SK-N-SH (cell line): Measurements from ENCODE around the gene ZBTB7A. TPM values are rescaled to one million over a fixed set of nuclear protein-coding genes. Genes with fewer than 3 reads are reported as not detected.

ENCODE experiments used
- CTCF ChIA-PET: fragments of 300-600, 350-600 bp; formaldehyde crosslinking; extraction: SDS; loops from one replicate; lab custom pipeline; 2021; lab: Yijun Ruan, JAX
- POLR2A ChIA-PET: fragments of 350-600 bp; sonication (Branson Sonifier 250); formaldehyde crosslinking; extraction: SDS; loops from one replicate; lab custom pipeline; 2020; ENCODE audit warnings: antibody characterized with exemption, inconsistent platforms; lab: Yijun Ruan, JAX
- DNase-seq: peaks from one replicate; pipeline ENCODE4 v3.0.0; 2012
- H2AFZ ChIP-seq: fragments of 200-600 bp; sonication (generic); 2 replicates; pipeline ENCODE4 v1.8.1; 2016; ENCODE audit warnings: antibody characterized with exemption, mild to moderate bottlenecking, low read depth
- H3F3A ChIP-seq: fragments of 200-600 bp; sonication (generic); replicated peaks from 2 replicates; pipeline ENCODE3; 2016; ENCODE audit warnings: antibody characterized with exemption, mild to moderate bottlenecking; ENCODE audit not compliant: insufficient read depth
- H3K27ac ChIP-seq, 2 experiments: fragments of 200-500 bp in 1 of 2; fragments of 200-600 bp in 1 of 2; sonication (Bioruptor generic) in 1 of 2; sonication (generic), shearing (Covaris generic) in 1 of 2; 2 replicates each; pipeline versions ENCODE4 v1.5.1 to v1.6.1; 2014 to 2016; ENCODE audit warnings: low read depth in 2 of 2, inconsistent platforms in 1 of 2, low read length in 1 of 2, mild to moderate bottlenecking in 1 of 2, mixed read lengths in 1 of 2
- H3K27me3 ChIP-seq: fragments of 200-600 bp; sonication (generic), shearing (Covaris generic); 2 replicates; pipeline ENCODE4 v1.6.1; 2016; ENCODE audit warnings: mixed run types; ENCODE audit not compliant: insufficient read depth
- H3K36me3 ChIP-seq, 2 experiments: fragments of 200-500 bp in 1 of 2; fragments of 200-600 bp in 1 of 2; sonication (Bioruptor generic) in 1 of 2; sonication (generic) in 1 of 2; replicated peaks in 1 of 2; 2 replicates each; pipeline versions ENCODE3 to v1.5.1; 2014 to 2016; ENCODE audit warnings: low read length in 1 of 2, mild to moderate bottlenecking in 1 of 2; ENCODE audit not compliant: insufficient read depth in 2 of 2, control insufficient read depth in 1 of 2
- H3K4me1 ChIP-seq, 2 experiments: fragments of 200-500 bp in 1 of 2; fragments of 200-600 bp in 1 of 2; sonication (Bioruptor generic) in 1 of 2; sonication (generic), shearing (Covaris generic) in 1 of 2; 2 replicates each; pipeline versions ENCODE4 v1.5.1 to v1.6.1; 2014 to 2016; ENCODE audit warnings: low read depth in 1 of 2, low read length in 1 of 2, mixed run types in 1 of 2; ENCODE audit not compliant: insufficient read depth in 2 of 2, control insufficient read depth in 1 of 2
- H3K4me2 ChIP-seq: fragments of 200-600 bp; sonication (generic), shearing (Covaris generic); 2 replicates; pipeline ENCODE4 v1.6.1; 2017; ENCODE audit warnings: mixed run types
- H3K4me3 ChIP-seq, 2 experiments: fragments of 200-500 bp in 1 of 2; fragments of 200-600 bp in 1 of 2; sonication (Bioruptor generic) in 1 of 2; sonication (generic), shearing (Covaris generic) in 1 of 2; 2 replicates each; pipeline versions ENCODE4 v1.5.1 to v1.8.1; 2014 to 2016; ENCODE audit warnings: low read depth in 2 of 2, inconsistent platforms in 1 of 2, low read length in 1 of 2, mild to moderate bottlenecking in 1 of 2, mixed read lengths in 1 of 2, moderate library complexity in 1 of 2
- H3K79me2 ChIP-seq: fragments of 200-600 bp; sonication (generic); 2 replicates; pipeline ENCODE4 v1.8.1; 2017; ENCODE audit warnings: mild to moderate bottlenecking; ENCODE audit not compliant: insufficient read depth
- H3K9ac ChIP-seq: fragments of 200-600 bp; sonication (generic); 2 replicates; pipeline ENCODE4 v1.6.1; 2017; ENCODE audit warnings: mixed run types
- H3K9me2 ChIP-seq: fragments of 200-600 bp; sonication (generic); 2 replicates; pipeline ENCODE4 v1.6.1; 2017; ENCODE audit warnings: mixed run types
- H3K9me3 ChIP-seq: fragments of 200-600 bp; sonication (generic); 2 replicates; pipeline ENCODE4 v1.6.1; 2017; ENCODE audit warnings: mixed run types, mild to moderate bottlenecking, moderate library complexity
- H4K20me1 ChIP-seq: fragments of 200-600 bp; sonication (generic); 2 replicates; pipeline ENCODE4 v1.6.1; 2017; ENCODE audit warnings: mild to moderate bottlenecking, mixed run types; ENCODE audit not compliant: insufficient read depth
- EP300 ChIP-seq, 2 experiments: IDR thresholded peaks; 2 replicates each; pipeline versions ENCODE4 v1.4.0 to v1.6.1; 2012; ENCODE audit warnings: borderline replicate concordance in 1 of 2, low read depth in 1 of 2, low read length in 1 of 2
- GABPA ChIP-seq: IDR thresholded peaks from 2 replicates; pipeline ENCODE4 v1.4.0; 2012; ENCODE audit warnings: low read depth, mild to moderate bottlenecking
- GATA2 ChIP-seq: sonication (generic); formaldehyde crosslinking; IDR thresholded peaks from 2 replicates; pipeline ENCODE4 v1.5.0; 2020; ENCODE audit warnings: mild to moderate bottlenecking, missing genetic modification reagents
- JUND ChIP-seq: IDR thresholded peaks from 2 replicates; pipeline ENCODE4 v1.4.0; 2012
- MXI1 ChIP-seq: IDR thresholded peaks from 2 replicates; pipeline ENCODE4 v1.6.1; 2012; ENCODE audit warnings: mild to moderate bottlenecking, low read depth, low read length, improper control_type of control experiment
- NRF1 ChIP-seq: IDR thresholded peaks from 2 replicates; pipeline ENCODE4 v1.6.1; 2012; ENCODE audit warnings: low read depth, mild to moderate bottlenecking, low read length
- RAD21 ChIP-seq: IDR thresholded peaks from 2 replicates; pipeline ENCODE4 v1.6.1; 2012; ENCODE audit warnings: mild to moderate bottlenecking, low read length
- RCOR1 ChIP-seq: fragments of 150-350 bp; IDR thresholded peaks from 2 replicates; pipeline ENCODE4 v1.6.1; 2017; ENCODE audit warnings: antibody characterized with exemption, low read length
- RXRA ChIP-seq: IDR thresholded peaks from 2 replicates; pipeline ENCODE4 v1.4.0; 2012; ENCODE audit warnings: low read depth, mild to moderate bottlenecking, borderline replicate concordance
- SIN3A ChIP-seq: IDR thresholded peaks from 2 replicates; pipeline ENCODE4 v1.6.1; 2012; ENCODE audit warnings: low read depth, mild to moderate bottlenecking, low read length, moderate library complexity, borderline replicate concordance
- TAF1 ChIP-seq: IDR thresholded peaks from 2 replicates; pipeline ENCODE4 v1.6.1; 2012; ENCODE audit warnings: low read depth, mild to moderate bottlenecking, low read length, moderate library complexity, borderline replicate concordance
- TCF12 ChIP-seq: IDR thresholded peaks from 2 replicates; pipeline ENCODE4 v1.4.0; 2012
- USF1 ChIP-seq: IDR thresholded peaks from 2 replicates; pipeline ENCODE4 v1.4.0; 2012; ENCODE audit warnings: low read depth, borderline replicate concordance
- WGBS: methylation state at CpG from one replicate; pipeline ENCODE4 v1.1.6; 2017; ENCODE audit warnings: low lambda C conversion rate; 5-methylcytosine and 5-hydroxymethylcytosine counted together
- polyA plus RNA-seq, 3 experiments: library from polyadenylated mRNA; depleted of rRNA; stranded (reverse); fragments of >200 nt; gene quantifications; 2 replicates each; pipeline ENCODE4 v1.2.3, GENCODE V29; 2012
- TF ChIP-seq, protein P1 (sequence below): fragments of 150-350 bp; IDR thresholded peaks from 2 replicates; pipeline ENCODE4 v1.6.1; 2016; ENCODE audit warnings: mild to moderate bottlenecking, low read depth, low read length
- TF ChIP-seq, protein P2 (sequence below): IDR thresholded peaks from 2 replicates; pipeline ENCODE4 v1.4.0; 2012; ENCODE audit warnings: low read depth, borderline replicate concordance
- TF ChIP-seq, protein P3 (sequence below): IDR thresholded peaks from 2 replicates; pipeline ENCODE4 v1.6.1; 2012; ENCODE audit warnings: mild to moderate bottlenecking, low read depth, low read length, moderate library complexity

The ZBTB7A gene
- polyA plus RNA-seq, 1 of the 3 experiments (the other 2 are of a cell fraction), result 7.4 TPM

DNA sequence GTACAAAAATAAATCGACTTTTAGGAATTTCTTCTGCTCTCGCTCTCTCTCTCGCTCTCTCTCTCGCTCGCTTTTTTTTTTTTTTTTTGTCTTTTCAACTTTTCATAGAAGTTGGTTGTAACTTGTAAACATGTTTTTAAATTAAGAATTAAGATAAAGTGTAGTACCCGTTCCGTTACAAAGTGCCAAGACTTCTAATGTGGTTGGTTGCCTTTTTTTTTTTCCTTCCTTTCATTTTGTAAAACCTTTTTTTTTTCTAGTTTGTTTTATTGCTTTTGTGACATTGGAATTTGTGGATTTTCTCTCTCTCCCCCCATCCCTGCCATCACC lies 20.4 kb downstream of the ZBTB7A start:
- Histone ChIP-seq H3F3A (peaks cover 5% of the 10 kb centered on the region), H3K27ac (no peak overlapping the region), H3K9me3 (no peaks in the 10 kb centered on the region), H3K4me2 (no peak overlapping the region), H3K9me2 (no peaks in the 10 kb centered on the region), H3K36me3 (peaks cover 9 to 25% of the 10 kb centered on the region in 2 experiments), H4K20me1 (peaks cover 85% of the 10 kb centered on the region), H3K79me2 (peaks cover 76% of the 10 kb centered on the region), H2AFZ (no peak overlapping the region), H3K4me3 (no peak overlapping the region), H3K27me3 (no peaks in the 10 kb centered on the region), H3K9ac (no peak overlapping the region), H3K4me1 (no peaks in the 10 kb centered on the region)
- no peak for DNase-seq
- POLR2A ChIA-PET, result no interaction called here
- TF ChIP-seq SIN3A, result no peak
- no peak for TF ChIP-seq TCF12
- no peak for TF ChIP-seq GABPA
- no peak for TF ChIP-seq NRF1
- TF ChIP-seq TAF1, result no peak
- no peak for TF ChIP-seq JUND
- no peak for TF ChIP-seq RAD21
- TF ChIP-seq MXI1, result no peak
- TF ChIP-seq EP300 (IDR thresholded peaks at IDR 0.05; ENCODE audit: borderline replicate concordance in 1 of 2, low read depth in 1 of 2, low read length in 1 of 2), result no peak
- TF ChIP-seq, protein P1, sequence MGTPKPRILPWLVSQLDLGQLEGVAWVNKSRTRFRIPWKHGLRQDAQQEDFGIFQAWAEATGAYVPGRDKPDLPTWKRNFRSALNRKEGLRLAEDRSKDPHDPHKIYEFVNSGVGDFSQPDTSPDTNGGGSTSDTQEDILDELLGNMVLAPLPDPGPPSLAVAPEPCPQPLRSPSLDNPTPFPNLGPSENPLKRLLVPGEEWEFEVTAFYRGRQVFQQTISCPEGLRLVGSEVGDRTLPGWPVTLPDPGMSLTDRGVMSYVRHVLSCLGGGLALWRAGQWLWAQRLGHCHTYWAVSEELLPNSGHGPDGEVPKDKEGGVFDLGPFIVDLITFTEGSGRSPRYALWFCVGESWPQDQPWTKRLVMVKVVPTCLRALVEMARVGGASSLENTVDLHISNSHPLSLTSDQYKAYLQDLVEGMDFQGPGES, result no peak
- TF ChIP-seq GATA2 (CRISPR knock-in tag), result no peak
- no peak for TF ChIP-seq USF1
- TF ChIP-seq, protein P2, sequence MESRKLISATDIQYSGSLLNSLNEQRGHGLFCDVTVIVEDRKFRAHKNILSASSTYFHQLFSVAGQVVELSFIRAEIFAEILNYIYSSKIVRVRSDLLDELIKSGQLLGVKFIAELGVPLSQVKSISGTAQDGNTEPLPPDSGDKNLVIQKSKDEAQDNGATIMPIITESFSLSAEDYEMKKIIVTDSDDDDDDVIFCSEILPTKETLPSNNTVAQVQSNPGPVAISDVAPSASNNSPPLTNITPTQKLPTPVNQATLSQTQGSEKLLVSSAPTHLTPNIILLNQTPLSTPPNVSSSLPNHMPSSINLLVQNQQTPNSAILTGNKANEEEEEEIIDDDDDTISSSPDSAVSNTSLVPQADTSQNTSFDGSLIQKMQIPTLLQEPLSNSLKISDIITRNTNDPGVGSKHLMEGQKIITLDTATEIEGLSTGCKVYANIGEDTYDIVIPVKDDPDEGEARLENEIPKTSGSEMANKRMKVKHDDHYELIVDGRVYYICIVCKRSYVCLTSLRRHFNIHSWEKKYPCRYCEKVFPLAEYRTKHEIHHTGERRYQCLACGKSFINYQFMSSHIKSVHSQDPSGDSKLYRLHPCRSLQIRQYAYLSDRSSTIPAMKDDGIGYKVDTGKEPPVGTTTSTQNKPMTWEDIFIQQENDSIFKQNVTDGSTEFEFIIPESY, result no peak
- TF ChIP-seq RXRA, result no peak
- no peak for TF ChIP-seq RCOR1
- TF ChIP-seq, protein P3, sequence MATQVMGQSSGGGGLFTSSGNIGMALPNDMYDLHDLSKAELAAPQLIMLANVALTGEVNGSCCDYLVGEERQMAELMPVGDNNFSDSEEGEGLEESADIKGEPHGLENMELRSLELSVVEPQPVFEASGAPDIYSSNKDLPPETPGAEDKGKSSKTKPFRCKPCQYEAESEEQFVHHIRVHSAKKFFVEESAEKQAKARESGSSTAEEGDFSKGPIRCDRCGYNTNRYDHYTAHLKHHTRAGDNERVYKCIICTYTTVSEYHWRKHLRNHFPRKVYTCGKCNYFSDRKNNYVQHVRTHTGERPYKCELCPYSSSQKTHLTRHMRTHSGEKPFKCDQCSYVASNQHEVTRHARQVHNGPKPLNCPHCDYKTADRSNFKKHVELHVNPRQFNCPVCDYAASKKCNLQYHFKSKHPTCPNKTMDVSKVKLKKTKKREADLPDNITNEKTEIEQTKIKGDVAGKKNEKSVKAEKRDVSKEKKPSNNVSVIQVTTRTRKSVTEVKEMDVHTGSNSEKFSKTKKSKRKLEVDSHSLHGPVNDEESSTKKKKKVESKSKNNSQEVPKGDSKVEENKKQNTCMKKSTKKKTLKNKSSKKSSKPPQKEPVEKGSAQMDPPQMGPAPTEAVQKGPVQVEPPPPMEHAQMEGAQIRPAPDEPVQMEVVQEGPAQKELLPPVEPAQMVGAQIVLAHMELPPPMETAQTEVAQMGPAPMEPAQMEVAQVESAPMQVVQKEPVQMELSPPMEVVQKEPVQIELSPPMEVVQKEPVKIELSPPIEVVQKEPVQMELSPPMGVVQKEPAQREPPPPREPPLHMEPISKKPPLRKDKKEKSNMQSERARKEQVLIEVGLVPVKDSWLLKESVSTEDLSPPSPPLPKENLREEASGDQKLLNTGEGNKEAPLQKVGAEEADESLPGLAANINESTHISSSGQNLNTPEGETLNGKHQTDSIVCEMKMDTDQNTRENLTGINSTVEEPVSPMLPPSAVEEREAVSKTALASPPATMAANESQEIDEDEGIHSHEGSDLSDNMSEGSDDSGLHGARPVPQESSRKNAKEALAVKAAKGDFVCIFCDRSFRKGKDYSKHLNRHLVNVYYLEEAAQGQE, result no peak
- 89% methylated on average over 7 of the region's 7 CpGs for WGBS
- CTCF ChIA-PET, result no interaction called here
